CD4-positive, alpha-beta T cell treated with Interleukin-4 for 1 hour (primary cell): ENCODE measurements around the gene PHACTR3.

Experiments used
- DNase-seq, 2 donors: peaks; one replicate each; pipeline ENCODE4 v3.0.0-alpha.2; 2020 to 2022

The PHACTR3 gene

GRCh38 chr20:59784365-59784764 lies 180.0 kb downstream of the PHACTR3 start:
- DNase-seq = no peak

- DNase-seq = no peak
Measured at GRCh38 chr20:59784791-59785668, 180.7 kb downstream of the PHACTR3 start.

- DNase-seq = no peak
Measured at GRCh38 chr20:59785669-59785959, 181.3 kb downstream of the PHACTR3 start.

GRCh38 chr20:59785986-59786795 lies 181.9 kb downstream of the PHACTR3 start:
- DNase-seq = no peak

- DNase-seq = no peak
Measured at GRCh38 chr20:59786801-59787537, 182.6 kb downstream of the PHACTR3 start.

GRCh38 chr20:59787538-59787890 lies 183.2 kb downstream of the PHACTR3 start:
- no peak for DNase-seq

- DNase-seq = no peak
Measured at GRCh38 chr20:59788196-59788735, 183.9 kb downstream of the PHACTR3 start.

GRCh38 chr20:59788811-59789397 lies 184.6 kb downstream of the PHACTR3 start:
- no peak for DNase-seq

- no peak for DNase-seq
Measured at GRCh38 chr20:59789686-59790085, 185.3 kb downstream of the PHACTR3 start.

- DNase-seq = no peak
Measured at GRCh38 chr20:59790346-59790745, 186.0 kb downstream of the PHACTR3 start.

GRCh38 chr20:59792300-59792699 lies 188.0 kb downstream of the PHACTR3 start:
- no peak for DNase-seq

GRCh38 chr20:59794555-59794954 lies 190.2 kb downstream of the PHACTR3 start:
- no peak for DNase-seq

- no peak for DNase-seq
Measured at GRCh38 chr20:59800309-59800708, 196.0 kb downstream of the PHACTR3 start.

- no peak for DNase-seq
Measured at GRCh38 chr20:59802018-59802417, 197.7 kb downstream of the PHACTR3 start.

GRCh38 chr20:59802471-59803221 lies 198.3 kb downstream of the PHACTR3 start:
- no peak for DNase-seq

GRCh38 chr20:59804347-59804746 lies 200.0 kb downstream of the PHACTR3 start:
- DNase-seq = no peak

- no peak for DNase-seq
Measured at GRCh38 chr20:59804871-59805665, 200.7 kb downstream of the PHACTR3 start.

GRCh38 chr20:59805786-59806577 lies 201.6 kb downstream of the PHACTR3 start:
- DNase-seq = no peak

GRCh38 chr20:59806578-59806975 lies 202.2 kb downstream of the PHACTR3 start:
- no peak for DNase-seq
